Heart right ventricle (tissue), 16 donors: ENCODE data around the gene TCF21. TPM values are rescaled to one million over a fixed set of nuclear protein-coding genes. Genes with fewer than 3 reads are reported as not detected.

Source experiments
- ATAC-seq, 8 donors: fragments of 200-7000 bp; cut with Tn5 transposase; one replicate each; pipeline ENCODE4 v1.9.1; 2020; ENCODE audit warnings: mild to moderate bottlenecking in 8 of 8, moderate library complexity in 8 of 8, moderate number of reproducible peaks in 1 of 8
- DNase-seq, 2 donors: peaks; one replicate each; pipeline ENCODE4 v3.0.0-alpha.2; 2020
- H3K27ac ChIP-seq, 10 donors: fragments of 200-600 bp; sonication (generic) in 2 of 10; one replicate each; pipeline versions ENCODE4 v1.5.0 to v1.8.0; 2020 to 2022; ENCODE audit warnings: mild to moderate bottlenecking in 3 of 10
- H3K27me3 ChIP-seq, 7 donors: fragments of 200-600 bp; one replicate each; pipeline ENCODE4 v1.8.0; 2021 to 2022; ENCODE audit warnings: mild to moderate bottlenecking in 2 of 7
- H3K36me3 ChIP-seq, 9 donors: fragments of 200-600 bp; sonication (generic) in 1 of 9; one replicate each; pipeline versions ENCODE4 v1.5.0 to v1.8.0; 2020 to 2022; ENCODE audit warnings: mild to moderate bottlenecking in 2 of 9
- H3K4me1 ChIP-seq, 9 donors: fragments of 200-600 bp; sonication (generic) in 1 of 9; one replicate each; pipeline versions ENCODE4 v1.5.0 to v1.8.0; 2020 to 2022; ENCODE audit warnings: mild to moderate bottlenecking in 4 of 9
- H3K4me3 ChIP-seq, 10 donors: fragments of 200-600 bp; sonication (generic) in 2 of 10; one replicate each; pipeline versions ENCODE4 v1.5.0 to v1.8.0; 2020 to 2022; ENCODE audit warnings: mild to moderate bottlenecking in 7 of 10, moderate library complexity in 2 of 10
- H3K9me3 ChIP-seq, 11 donors: fragments of 200-600 bp in 10 of 11; sonication (generic) in 2 of 11; one replicate each; pipeline versions ENCODE4 v1.5.0 to v1.8.0; 2013 to 2022; ENCODE audit warnings: mild to moderate bottlenecking in 2 of 11, control low read depth in 1 of 11, moderate library complexity in 1 of 11
- WGBS, 2 donors: extraction: QIAGEN DNeasy Blood & Tissue Kit; methylation state at CpG; one replicate each; pipeline ENCODE4 v1.1.7; 2013; ENCODE audit warnings: inconsistent platforms in 1 of 2; 5-methylcytosine and 5-hydroxymethylcytosine counted together
- intact Hi-C, 10 donors: fragments of 100-400 bp; cut with DNase I; formaldehyde crosslinking; loops; one replicate each; pipeline versions ENCODE4 v1.11.1 to v1.14.2; 2022
- polyA plus RNA-seq, 2 donors: library from polyadenylated mRNA; stranded (reverse); fragments of 200-250 nt; gene quantifications; one replicate each; pipeline ENCODE4 v1.2.3, GENCODE V29; 2013
- total RNA-seq, 10 donors: library from RNA; stranded (reverse); fragmentation: NEBNext Ultra II Directional in 3 of 10; extraction: Animal tissue kit (Norgen Biotek cat#: 25700) in 3 of 10; gene quantifications; one replicate each; pipeline versions ENCODE4 v1.2.1 to v1.2.4, GENCODE V29; 2021 to 2023
- TF ChIP-seq, protein P1 (sequence below), 9 donors: fragments of 200-600 bp; sonication (generic) in 2 of 9; IDR thresholded peaks; one replicate each; pipeline versions ENCODE4 v1.5.0 to v1.8.0; 2021 to 2022; ENCODE audit warnings: antibody characterized with exemption in 9 of 9, mild to moderate bottlenecking in 5 of 9, moderate library complexity in 1 of 9
- donor health status: Arrhythmogenic right ventricular cardiomyopathy.
- donor health status: ischemic (EF 13 %, LVEDD 7.1; RV severe dilation, severe dysfunction).
- donor health status: healthy with polysubstance abuse.
- donor health status: DM: no; HTN: yes; CAD: no.
- donor health status: DM: no; HTN: no; CAD: no.
- donor health status: ischemic (EF 25% LVEDD 6.9; RV normal size, moderate dysfunction).
- donor health status: ischemic (EF 25% LVEDD 5.7; RV mildly dilated, moderate dysfunction).
- donor health status: healthy.
- donor health status: DM: yes; HTN: yes; CAD: no.
- donor health status: Ischemic cardiomyopathy.
- donor health status: ischemic (EF 35%, LVEDD 5.7; RV mildly dilated, moderate dysfunction).
- donor health status: nonischemic (EF 11% LVEDD 7.7; RV severe dilation, severe dysfunction).
- donor health status: DM: yes; HTN: yes; CAD: no.
- donor health status: PGD.
- donor health status: ischemic (EF 29% LVEDD 5.4; RV normal size, mild dysfunction).
- donor health status: nonischemic (EF 23%, LVEDD 6.1; RV moderate dilation, normal function).

The TCF21 gene
- total and polyA plus RNA-seq, 12 donors, result 1.3 to 16.6 (median 3.1) TPM

DNA sequence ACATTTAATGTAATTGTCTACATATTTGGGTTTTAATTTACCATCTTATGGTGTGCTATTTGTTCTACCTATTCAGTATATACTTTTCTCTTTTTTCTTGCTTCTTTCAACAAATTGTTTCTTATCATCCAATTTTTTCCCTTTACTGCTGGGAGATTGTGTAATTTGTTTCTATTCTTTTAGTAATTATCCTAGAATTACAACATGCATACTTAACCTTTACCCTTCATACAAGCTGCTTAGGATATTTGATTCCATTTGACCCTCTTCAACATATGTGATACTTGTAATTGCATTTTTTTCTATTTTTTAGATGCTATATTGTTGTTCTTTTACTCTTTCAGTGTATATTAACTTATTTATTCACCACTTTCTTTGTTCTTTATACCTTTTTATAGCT lies 49.0 kb downstream of the TCF21 start:
- ATAC-seq (no peak), DNase-seq (no peak)
- Histone ChIP-seq H3K36me3 (no peaks in the 10 kb centered on the region), H3K9me3 (peaks cover 0 to 24% (median 0%) of the 10 kb centered on the region in 11 donors), H3K4me1 (no peaks in the 10 kb centered on the region), H3K27ac (no peak overlapping the region), H3K27me3 (peaks cover 0 to 8% (median 0%) of the 10 kb centered on the region in 7 donors), H3K4me3 (no peak overlapping the region)
- intact Hi-C loops, result no loop called here
- TF ChIP-seq, protein P1, sequence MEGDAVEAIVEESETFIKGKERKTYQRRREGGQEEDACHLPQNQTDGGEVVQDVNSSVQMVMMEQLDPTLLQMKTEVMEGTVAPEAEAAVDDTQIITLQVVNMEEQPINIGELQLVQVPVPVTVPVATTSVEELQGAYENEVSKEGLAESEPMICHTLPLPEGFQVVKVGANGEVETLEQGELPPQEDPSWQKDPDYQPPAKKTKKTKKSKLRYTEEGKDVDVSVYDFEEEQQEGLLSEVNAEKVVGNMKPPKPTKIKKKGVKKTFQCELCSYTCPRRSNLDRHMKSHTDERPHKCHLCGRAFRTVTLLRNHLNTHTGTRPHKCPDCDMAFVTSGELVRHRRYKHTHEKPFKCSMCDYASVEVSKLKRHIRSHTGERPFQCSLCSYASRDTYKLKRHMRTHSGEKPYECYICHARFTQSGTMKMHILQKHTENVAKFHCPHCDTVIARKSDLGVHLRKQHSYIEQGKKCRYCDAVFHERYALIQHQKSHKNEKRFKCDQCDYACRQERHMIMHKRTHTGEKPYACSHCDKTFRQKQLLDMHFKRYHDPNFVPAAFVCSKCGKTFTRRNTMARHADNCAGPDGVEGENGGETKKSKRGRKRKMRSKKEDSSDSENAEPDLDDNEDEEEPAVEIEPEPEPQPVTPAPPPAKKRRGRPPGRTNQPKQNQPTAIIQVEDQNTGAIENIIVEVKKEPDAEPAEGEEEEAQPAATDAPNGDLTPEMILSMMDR (IDR thresholded peaks at IDR 0.05), result no peak

DNA sequence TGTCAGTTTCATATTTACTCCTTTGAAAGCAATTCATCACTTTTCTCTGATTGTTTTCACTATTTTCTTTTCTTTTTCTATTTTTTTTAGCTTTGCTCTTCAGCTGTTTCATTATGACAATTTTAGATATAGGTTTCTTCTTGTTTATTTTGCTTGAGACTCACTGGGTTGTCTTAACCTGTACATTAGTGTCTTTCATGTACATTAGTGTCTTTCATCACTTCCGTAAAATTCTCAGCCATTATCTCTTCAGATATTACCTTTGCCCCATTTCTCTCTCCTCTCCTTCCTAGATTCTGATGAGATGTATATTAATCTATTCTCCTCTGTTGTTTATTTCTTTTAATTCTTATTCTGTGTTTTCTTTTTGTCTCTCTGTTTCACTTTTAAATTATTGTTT lies 49.6 kb downstream of the TCF21 start:
- intact Hi-C loops, result no loop called here
- no peaks in the 10 kb centered on the region for H3K36me3 ChIP-seq
- H3K4me3 ChIP-seq, result no peak overlapping the region
- TF ChIP-seq, protein P1 (IDR thresholded peaks at IDR 0.05), result no peak
- DNase-seq, result no peak
- 84 to 94% methylated on average over 1 of the region's 1 CpG for WGBS, 2 donors
- H3K27me3 ChIP-seq, result peaks cover 0 to 8% (median 0%) of the 10 kb centered on the region in 7 donors
- H3K4me1 ChIP-seq, result no peaks in the 10 kb centered on the region
- ATAC-seq, result no peak
- peaks cover 0 to 18% (median 0%) of the 10 kb centered on the region in 11 donors for H3K9me3 ChIP-seq
- no peak overlapping the region for H3K27ac ChIP-seq

DNA sequence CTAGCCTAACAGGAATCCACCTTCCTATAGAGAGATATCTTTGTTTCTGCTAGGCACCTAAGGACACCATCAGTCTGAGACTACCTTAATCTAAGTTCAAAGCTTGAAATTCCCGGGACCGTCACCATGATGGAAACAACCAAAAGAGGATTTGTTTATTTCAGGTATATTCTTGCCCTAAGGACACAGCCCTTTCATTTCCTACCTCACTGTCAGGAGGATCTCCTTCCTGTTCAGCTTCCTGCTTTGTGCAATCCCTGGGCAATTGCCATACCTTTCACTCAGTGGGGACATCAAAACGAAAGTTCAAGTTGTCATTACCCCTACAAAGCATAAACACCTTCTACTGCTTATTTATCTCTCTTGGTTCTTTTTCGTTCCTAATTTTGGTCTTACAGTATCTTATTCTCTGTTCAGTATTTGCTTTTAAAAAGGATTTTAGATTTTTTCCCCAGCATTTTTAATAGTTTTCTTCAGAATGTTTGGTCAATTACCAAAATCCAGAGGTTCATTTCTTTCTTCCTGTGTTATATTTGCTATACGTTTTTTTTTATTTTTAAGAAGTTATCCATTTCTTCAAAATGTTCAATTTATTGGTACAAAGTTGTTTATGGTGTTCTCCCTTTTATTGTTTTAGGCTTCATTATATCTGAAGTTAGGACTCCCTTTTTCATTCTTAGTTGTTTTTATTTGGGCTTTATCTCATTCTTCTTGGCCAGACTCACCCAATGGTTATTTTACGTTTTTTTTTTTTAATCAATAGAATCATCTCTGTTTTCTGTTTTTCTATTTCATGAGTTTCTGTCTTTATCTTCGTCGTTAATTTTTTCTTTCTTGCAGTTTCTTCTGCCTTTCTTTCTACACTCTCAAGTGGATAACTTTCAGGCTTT lies 51.1 kb downstream of the TCF21 start:
- Histone ChIP-seq H3K36me3 (no peaks in the 10 kb centered on the region), H3K9me3 (peaks cover 0 to 10% (median 0%) of the 10 kb centered on the region in 11 donors), H3K27me3 (peaks cover 0 to 8% (median 0%) of the 10 kb centered on the region in 7 donors), H3K27ac (no peak overlapping the region), H3K4me1 (no peaks in the 10 kb centered on the region), H3K4me3 (no peak overlapping the region)
- ATAC-seq (no peak), DNase-seq (no peak)
- intact Hi-C loops, result no loop called here
- WGBS, 2 donors, result 70 to 76% methylated on average over 8 of the region's 8 CpGs
- TF ChIP-seq, protein P1 (IDR thresholded peaks at IDR 0.05), result no peak

Other genes starting within 250 kb of the TCF21 start
- gene TBPL1, start 64.1 kb downstream of the TCF21 start, total RNA-seq, result 10 to 100 TPM in 9 of 10 donors, 1 to 10 TPM in 1; 9.0 to 18.1 (median 13.8) TPM
- 10 to 100 TPM; 16.7 to 18.9 TPM for gene TBPL1, start 64.1 kb downstream of the TCF21 start, polyA plus RNA-seq
- gene SLC2A12, start 163.5 kb downstream of the TCF21 start, total RNA-seq, result 10 to 100 TPM in 9 of 10 donors, 1 to 10 TPM in 1; 9.6 to 49.1 (median 21.6) TPM
- 1 to 10 TPM; 3.7 to 5.1 TPM for gene SLC2A12, start 163.5 kb downstream of the TCF21 start, polyA plus RNA-seq